ENCODE data around the gene ADGRG1. TPM values are rescaled to one million over a fixed set of nuclear protein-coding genes. Genes with fewer than 3 reads are reported as not detected.

The ADGRG1 gene
- total and polyA plus RNA-seq, 7 donors: 5.0 to 36.3 (median 7.7) TPM

- TF ChIP-seq, protein P1, sequence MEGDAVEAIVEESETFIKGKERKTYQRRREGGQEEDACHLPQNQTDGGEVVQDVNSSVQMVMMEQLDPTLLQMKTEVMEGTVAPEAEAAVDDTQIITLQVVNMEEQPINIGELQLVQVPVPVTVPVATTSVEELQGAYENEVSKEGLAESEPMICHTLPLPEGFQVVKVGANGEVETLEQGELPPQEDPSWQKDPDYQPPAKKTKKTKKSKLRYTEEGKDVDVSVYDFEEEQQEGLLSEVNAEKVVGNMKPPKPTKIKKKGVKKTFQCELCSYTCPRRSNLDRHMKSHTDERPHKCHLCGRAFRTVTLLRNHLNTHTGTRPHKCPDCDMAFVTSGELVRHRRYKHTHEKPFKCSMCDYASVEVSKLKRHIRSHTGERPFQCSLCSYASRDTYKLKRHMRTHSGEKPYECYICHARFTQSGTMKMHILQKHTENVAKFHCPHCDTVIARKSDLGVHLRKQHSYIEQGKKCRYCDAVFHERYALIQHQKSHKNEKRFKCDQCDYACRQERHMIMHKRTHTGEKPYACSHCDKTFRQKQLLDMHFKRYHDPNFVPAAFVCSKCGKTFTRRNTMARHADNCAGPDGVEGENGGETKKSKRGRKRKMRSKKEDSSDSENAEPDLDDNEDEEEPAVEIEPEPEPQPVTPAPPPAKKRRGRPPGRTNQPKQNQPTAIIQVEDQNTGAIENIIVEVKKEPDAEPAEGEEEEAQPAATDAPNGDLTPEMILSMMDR (IDR thresholded peaks at IDR 0.05): no peak
- TF ChIP-seq EP300 (IDR thresholded peaks at IDR 0.05) (no peak), POLR2A (IDR thresholded peaks at IDR 0.05) (no peak), POLR2AphosphoS5 (IDR thresholded peaks at IDR 0.05) (no peak)
- DNase-seq: peak; percentile 4
Measured at GRCh38 chr16:57687363-57687929, 59.0 kb downstream of the ADGRG1 start.

GRCh38 chr16:57688487-57688986, 60.1 kb downstream of the ADGRG1 start:
- DNase-seq: peak; percentile 48
- intact Hi-C loops (cut with DNase I): no loop called here

More at GRCh38 chr16:57687363-57687929, 59.0 kb downstream of the ADGRG1 start:
- H3K27me3 ChIP-seq: peaks cover 0 to 25% (median 0%) of the 10 kb centered on the region in 3 donors
- intact Hi-C loops (cut with DNase I): no loop called here
- H3K4me1 ChIP-seq: no peaks in the 10 kb centered on the region
- H3K36me3 ChIP-seq: no peaks in the 10 kb centered on the region
- no peak overlapping the region for H3K4me3 ChIP-seq
- H3K27ac ChIP-seq: no peak overlapping the region
- 69 to 84% methylated on average over 3 of the region's 3 CpGs for WGBS, 2 donors
- no peaks in the 10 kb centered on the region for H3K9me3 ChIP-seq

DNA sequence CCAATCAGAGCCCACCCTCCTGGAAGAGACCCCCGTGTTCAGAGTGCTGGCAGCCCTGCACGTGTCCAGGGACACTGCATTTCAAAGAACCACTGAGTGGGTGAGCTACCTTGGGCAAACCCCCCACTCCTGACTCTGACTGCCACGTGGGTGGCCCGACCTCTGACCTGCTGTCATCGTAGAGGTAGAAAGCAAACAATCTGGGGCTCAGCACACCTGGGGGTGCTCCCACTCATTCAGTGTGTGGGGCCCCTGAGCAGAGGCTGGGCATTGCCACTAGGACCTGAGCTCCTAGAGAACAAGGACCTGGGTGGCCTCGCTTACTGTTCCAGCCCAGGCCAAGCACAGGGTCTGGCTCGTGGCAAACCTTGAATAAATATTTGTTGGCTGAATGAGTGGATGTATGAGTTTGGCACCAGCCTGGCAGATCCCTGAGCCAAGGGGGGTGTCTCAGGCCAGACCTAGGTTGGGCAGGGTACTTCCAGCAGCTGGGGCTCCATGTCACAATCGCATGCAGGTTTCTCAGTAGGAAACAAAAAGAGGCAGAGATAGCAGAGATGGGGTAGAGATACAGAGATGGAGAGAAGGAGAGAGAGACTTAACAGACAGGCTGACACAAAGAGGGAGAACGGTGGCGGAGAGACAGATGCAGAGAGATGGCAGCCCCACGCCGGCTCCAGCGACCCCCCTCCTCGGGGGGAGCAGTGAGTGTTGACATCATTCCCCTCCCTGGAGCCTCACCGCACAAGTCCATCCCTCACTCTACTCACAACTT, 60.7 kb downstream of the ADGRG1 start:
- 47 to 57% methylated on average over 15 of the region's 15 CpGs for WGBS, 2 donors
- H3K9me3 ChIP-seq: no peaks in the 10 kb centered on the region
- H3K4me3 ChIP-seq: no peak overlapping the region
- peaks cover 0 to 25% (median 0%) of the 10 kb centered on the region in 3 donors for H3K27me3 ChIP-seq
- peak; percentile 49 for DNase-seq
- intact Hi-C loops (cut with DNase I): no loop called here
- no peak overlapping the region for H3K27ac ChIP-seq
- TF ChIP-seq EP300 (IDR thresholded peaks at IDR 0.05) (no peak), POLR2A (IDR thresholded peaks at IDR 0.05) (no peak), POLR2AphosphoS5 (IDR thresholded peaks at IDR 0.05) (no peak)
- TF ChIP-seq, protein P1 (IDR thresholded peaks at IDR 0.05): no peak
- H3K36me3 ChIP-seq: no peaks in the 10 kb centered on the region
- no peaks in the 10 kb centered on the region for H3K4me1 ChIP-seq

More at GRCh38 chr16:57688487-57688986, 60.1 kb downstream of the ADGRG1 start:
- H3K36me3 ChIP-seq: no peaks in the 10 kb centered on the region
- 75 to 78% methylated on average over 4 of the region's 4 CpGs for WGBS, 2 donors
- H3K9me3 ChIP-seq: no peaks in the 10 kb centered on the region
- H3K27ac ChIP-seq: no peak overlapping the region
- no peaks in the 10 kb centered on the region for H3K4me1 ChIP-seq
- TF ChIP-seq POLR2AphosphoS5 (IDR thresholded peaks at IDR 0.05): no peak
- TF ChIP-seq, protein P1 (IDR thresholded peaks at IDR 0.05): no peak
- no peak for TF ChIP-seq POLR2A (IDR thresholded peaks at IDR 0.05)
- TF ChIP-seq EP300 (IDR thresholded peaks at IDR 0.05): no peak
- H3K4me3 ChIP-seq: no peak overlapping the region
- peaks cover 0 to 25% (median 0%) of the 10 kb centered on the region in 3 donors for H3K27me3 ChIP-seq

DNA sequence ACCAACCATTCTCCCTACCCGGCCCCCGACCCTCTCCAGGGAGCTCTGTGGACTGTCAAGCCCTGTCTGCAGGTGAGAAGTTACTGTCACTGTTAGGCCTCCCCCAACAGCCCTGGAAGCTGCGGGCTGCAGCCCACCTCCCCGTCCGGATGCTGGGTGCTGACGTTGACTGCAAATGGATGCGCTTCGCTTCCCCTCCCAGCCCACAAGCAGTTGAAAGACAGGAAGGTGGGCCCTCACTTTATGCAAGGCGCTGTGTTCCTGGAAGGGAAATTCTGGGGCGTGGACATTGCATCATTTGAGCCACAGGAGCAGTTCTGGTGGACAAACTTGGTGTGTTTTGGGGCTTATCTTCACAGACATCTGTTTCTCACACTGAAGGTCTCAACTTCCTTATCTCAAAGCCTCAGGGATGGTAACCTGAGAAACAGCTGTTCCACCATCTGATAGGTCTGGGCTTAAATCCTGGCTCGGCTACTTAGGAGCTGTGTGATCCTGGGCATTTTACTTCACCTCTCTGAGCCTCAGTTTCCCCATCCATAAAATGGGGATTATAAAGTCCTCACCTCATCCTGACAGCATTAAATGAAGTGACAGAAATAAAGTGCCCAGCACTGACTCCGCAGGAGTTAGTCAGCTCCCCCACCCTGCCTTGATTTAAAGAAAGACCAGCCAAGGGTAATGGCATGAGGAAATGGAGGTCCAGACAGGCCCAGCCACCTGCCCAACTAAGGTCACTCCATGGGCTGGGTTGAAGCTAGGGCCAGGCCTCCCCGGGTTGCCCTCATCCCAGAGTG, 61.5 kb downstream of the ADGRG1 start:
- Histone ChIP-seq H3K4me1 (no peaks in the 10 kb centered on the region), H3K36me3 (no peaks in the 10 kb centered on the region), H3K4me3 (no peak overlapping the region), H3K9me3 (no peaks in the 10 kb centered on the region), H3K27ac (no peak overlapping the region), H3K27me3 (peaks cover 0 to 25% (median 0%) of the 10 kb centered on the region in 3 donors)
- intact Hi-C loops (cut with DNase I): no loop called here
- DNase-seq: peak; percentile 42
- WGBS, 2 donors: 44 to 73% methylated on average over 13 of the region's 13 CpGs
- TF ChIP-seq, protein P1 (IDR thresholded peaks at IDR 0.05): no peak
